BLaER1 treated with 17β-estradiol and CSF1 and Interleukin-3, amounts not matched to agents 10 nM and 100 nM (cell line): ENCODE results near the gene PCCB.
"Not testable (repeated sequence)": the region's sequence is repeated elsewhere in the genome, so short reads cannot be mapped to it uniquely, and the experiment has no call there.

Experiments used
- H3K27ac ChIP-seq, 11 experiments: shearing (Covaris generic); formaldehyde crosslinking; 2 replicates each; pipeline ENCODE4 v1.8.1; 2022
- H3K27me3 ChIP-seq, 11 experiments: shearing (Covaris generic); formaldehyde crosslinking; 2 replicates each; pipeline ENCODE4 v1.8.1; 2022
- H3K36me3 ChIP-seq, 11 experiments: shearing (Covaris generic); formaldehyde crosslinking; 2 replicates each; pipeline ENCODE4 v1.8.1; 2022
- H3K4me1 ChIP-seq, 10 experiments: shearing (Covaris generic); formaldehyde crosslinking; 2 replicates each; pipeline ENCODE4 v1.8.1; 2022
- H3K4me2 ChIP-seq, 11 experiments: shearing (Covaris generic); formaldehyde crosslinking; 2 replicates each; pipeline ENCODE4 v1.8.1; 2022
- H3K4me3 ChIP-seq, 10 experiments: shearing (Covaris generic); formaldehyde crosslinking; 2 replicates each; pipeline ENCODE4 v1.8.1; 2022
- H3K9ac ChIP-seq, 11 experiments: shearing (Covaris generic); formaldehyde crosslinking; 2 replicates each; pipeline ENCODE4 v1.8.1; 2022
- H3K9me3 ChIP-seq, 11 experiments: shearing (Covaris generic); formaldehyde crosslinking; replicated peaks in 1 of 11; 2 replicates each; pipeline ENCODE4 v1.8.1; 2022
- H4K20me1 ChIP-seq, 11 experiments: shearing (Covaris generic); formaldehyde crosslinking; 2 replicates each; pipeline ENCODE4 v1.8.1; 2022
- Cebpa-rat ChIP-seq, 11 experiments: shearing (Covaris generic); IDR thresholded peaks; 2 replicates each; pipeline ENCODE4 v1.8.1; 2022

The PCCB gene

DNA sequence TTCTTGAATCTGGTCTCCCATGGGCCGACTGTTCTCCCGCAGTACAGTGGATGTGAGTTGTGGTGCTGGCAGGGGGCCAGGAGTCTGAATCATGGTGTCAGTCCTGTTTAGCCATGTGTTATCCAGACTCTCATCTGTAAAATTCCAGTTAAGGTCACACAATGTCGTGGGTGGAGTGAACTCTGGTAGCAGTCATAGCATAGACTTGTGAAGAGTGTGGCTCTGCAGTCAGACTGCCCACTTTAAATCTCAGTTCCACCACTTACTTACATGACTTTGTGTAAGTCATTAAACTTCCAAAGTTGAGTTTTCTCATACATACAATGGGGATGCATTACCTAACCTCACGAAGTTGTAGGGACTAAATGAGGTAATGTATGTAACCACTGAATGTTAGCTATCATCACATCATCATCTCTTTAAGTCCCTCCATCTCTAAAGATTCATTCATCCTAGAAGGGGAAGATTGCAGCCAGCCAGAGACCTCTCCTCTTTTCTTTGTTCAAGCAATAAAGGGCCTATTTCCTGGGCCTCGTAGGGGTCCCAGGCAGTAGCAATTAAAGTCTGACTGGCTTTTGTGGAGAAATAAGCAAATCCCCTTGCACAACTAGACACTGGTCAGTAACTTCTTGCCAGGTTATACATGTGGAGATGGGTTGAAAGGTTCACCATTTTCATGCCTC, 93.9 kb downstream of the PCCB start:
- H3K4me1 ChIP-seq, result no peaks in the 10 kb centered on the region
- no peaks in the 10 kb centered on the region for H3K27me3 ChIP-seq
- H3K9ac ChIP-seq, result no peak overlapping the region
- no peak for TF ChIP-seq Cebpa-rat (IDR thresholded peaks at IDR 0.05)
- H3K27ac ChIP-seq, result no peak overlapping the region
- peaks cover 79 to 100% (median 97%) of the 10 kb centered on the region in 11 experiments for H3K36me3 ChIP-seq
- H3K4me3 ChIP-seq, result no peak overlapping the region
- H3K4me2 ChIP-seq, result no peak overlapping the region
- H3K9me3 ChIP-seq, result no peaks in the 10 kb centered on the region
- H4K20me1 ChIP-seq, result no peaks in the 10 kb centered on the region

DNA sequence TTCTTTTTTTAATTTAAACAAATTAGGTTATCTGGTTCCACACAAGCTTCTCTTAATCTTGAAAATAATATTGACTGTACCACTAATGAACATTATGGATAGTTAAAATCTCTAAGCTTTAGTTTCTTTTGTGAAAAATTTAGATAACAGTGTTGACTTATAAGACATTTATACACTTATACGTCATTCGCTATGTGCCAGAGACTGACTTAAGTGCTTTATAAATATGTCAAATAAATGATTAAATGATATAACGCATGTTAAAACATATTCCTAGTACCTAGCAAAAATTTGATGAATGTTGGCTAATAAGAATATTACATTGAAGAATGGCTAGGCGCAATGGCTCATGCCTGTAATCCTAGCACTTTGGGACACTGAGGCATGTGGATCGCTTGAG, 96.3 kb downstream of the PCCB start:
- Histone ChIP-seq H3K4me2 (no peak overlapping the region), H4K20me1 (0 out of 22 replicates have a peak, but pooled peaks cover 0 to 4% (median 0%) of the 10 kb centered on the region in 11 experiments), H3K9ac (no peak overlapping the region), H3K4me3 (no peak overlapping the region), H3K9me3 (no peaks in the 10 kb centered on the region), H3K4me1 (no peaks in the 10 kb centered on the region), H3K36me3 (peaks cover 73 to 100% (median 95%) of the 10 kb centered on the region in 11 experiments), H3K27ac (no peak overlapping the region), H3K27me3 (no peaks in the 10 kb centered on the region)
- no peak for TF ChIP-seq Cebpa-rat (IDR thresholded peaks at IDR 0.05)

DNA sequence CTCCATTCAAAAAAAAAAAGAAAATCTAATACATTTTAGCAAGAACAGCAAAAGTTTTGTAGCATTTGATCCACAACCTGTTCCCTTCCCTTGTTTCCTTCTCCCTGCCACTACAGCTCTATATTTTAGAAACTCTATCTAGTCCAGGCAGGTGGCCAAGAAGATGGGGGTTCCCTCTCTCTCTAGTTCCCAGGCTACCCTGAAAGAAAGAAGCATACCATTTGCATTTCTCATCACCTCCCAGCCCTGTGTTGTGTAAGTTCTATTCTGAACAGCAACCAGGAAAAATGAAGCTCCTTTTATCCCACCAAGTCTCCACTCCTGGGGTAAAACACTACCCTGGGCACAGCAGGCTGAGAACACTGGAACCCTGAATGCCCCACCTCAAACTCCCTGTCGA, 100.0 kb downstream of the PCCB start:
- Histone ChIP-seq H3K9ac (no peak overlapping the region), H3K4me3 (no peak overlapping the region), H3K36me3 (peaks cover 53 to 98% (median 83%) of the 10 kb centered on the region in 11 experiments), H3K4me1 (no peaks in the 10 kb centered on the region), H3K27ac (no peak overlapping the region), H4K20me1 (0 out of 22 replicates have a peak, but pooled peaks cover 0 to 4% (median 0%) of the 10 kb centered on the region in 11 experiments), H3K9me3 (no peaks in the 10 kb centered on the region), H3K4me2 (no peak overlapping the region), H3K27me3 (no peaks in the 10 kb centered on the region)
- TF ChIP-seq Cebpa-rat (IDR thresholded peaks at IDR 0.05), result no peak

DNA sequence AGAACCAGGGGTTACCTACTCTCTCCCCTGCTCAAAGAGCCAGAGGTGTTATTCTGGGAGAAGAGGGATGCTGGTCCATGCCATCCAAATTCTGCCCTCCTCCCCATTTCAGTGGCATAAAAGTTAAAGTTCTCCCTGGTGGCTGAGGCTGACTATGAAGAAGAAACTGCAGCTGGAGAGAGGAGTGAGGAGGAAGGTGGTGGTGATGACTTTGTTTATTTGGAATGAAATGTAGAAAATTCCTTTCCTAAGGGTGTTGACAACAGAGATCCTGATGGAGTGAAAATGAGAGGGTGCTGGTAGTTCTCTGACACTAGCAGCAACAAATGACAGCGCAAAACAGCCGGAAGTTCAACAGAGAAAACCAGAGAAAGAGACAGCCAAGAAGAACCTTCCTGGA, 100.4 kb downstream of the PCCB start:
- Histone ChIP-seq H3K9ac (no peak overlapping the region), H3K27ac (no peak overlapping the region), H3K4me1 (no peaks in the 10 kb centered on the region), H3K36me3 (peaks cover 54 to 98% (median 80%) of the 10 kb centered on the region in 11 experiments), H3K4me2 (no peak overlapping the region), H3K4me3 (no peak overlapping the region), H3K9me3 (no peaks in the 10 kb centered on the region), H4K20me1 (0 out of 22 replicates have a peak, but pooled peaks cover 0 to 4% (median 0%) of the 10 kb centered on the region in 11 experiments), H3K27me3 (no peaks in the 10 kb centered on the region)
- TF ChIP-seq Cebpa-rat (IDR thresholded peaks at IDR 0.05), result no peak

DNA sequence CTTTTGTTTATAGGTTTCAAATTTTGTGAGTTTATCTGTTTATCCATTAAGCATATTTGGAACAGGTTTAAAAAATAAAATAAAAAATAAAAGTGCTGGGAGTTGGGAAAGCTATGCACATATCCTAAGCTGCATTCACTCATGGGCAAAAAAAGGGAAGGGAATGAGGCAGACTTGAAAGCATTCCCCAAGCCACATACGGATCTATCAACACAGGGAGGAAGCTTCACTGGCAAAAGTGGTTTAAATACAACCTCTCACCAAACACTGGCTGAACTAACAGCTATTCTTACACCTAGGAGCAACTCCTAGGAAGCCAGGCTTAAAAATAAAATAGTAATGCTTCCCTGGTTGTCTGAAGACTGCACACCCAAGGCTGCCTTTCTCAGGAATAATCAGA, 101.2 kb downstream of the PCCB start:
- no peak overlapping the region for H3K4me2 ChIP-seq

DNA sequence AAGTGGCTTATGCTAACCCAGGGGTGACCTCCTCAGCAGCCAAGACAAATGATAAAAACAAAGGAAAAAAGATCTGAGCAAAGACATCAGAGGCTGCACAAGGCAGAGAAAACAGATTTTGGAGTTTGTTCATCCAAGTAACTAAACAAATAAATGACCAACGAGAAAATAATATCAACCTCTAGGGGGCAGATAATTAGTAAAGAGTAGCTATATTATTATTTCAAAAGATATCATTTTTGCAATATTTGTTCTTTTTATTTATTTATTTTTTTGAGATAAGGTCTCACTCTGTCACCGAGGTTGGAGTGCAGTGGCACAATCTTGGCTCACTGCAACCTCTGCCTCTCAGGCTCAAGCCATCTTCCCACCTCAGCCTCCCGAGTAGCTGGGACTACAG, 101.8 kb downstream of the PCCB start:
- Histone ChIP-seq H3K4me3 (no peak overlapping the region), H3K9me3 (peaks cover 0 to 11% (median 6%) of the 10 kb centered on the region in 11 experiments; a peak in 7 of 22 replicates), H3K4me1 (no peaks in the 10 kb centered on the region), H4K20me1 (0 out of 22 replicates have a peak, but pooled peaks cover 0 to 4% (median 0%) of the 10 kb centered on the region in 11 experiments), H3K9ac (no peak overlapping the region), H3K27me3 (no peaks in the 10 kb centered on the region), H3K27ac (no peak overlapping the region), H3K4me2 (no peak overlapping the region), H3K36me3 (peaks cover 58 to 98% (median 82%) of the 10 kb centered on the region in 11 experiments)
- TF ChIP-seq Cebpa-rat (IDR thresholded peaks at IDR 0.05), result no peak

More for the DNA sequence above, 101.2 kb downstream of the PCCB start:
- H3K9ac ChIP-seq, result no peak overlapping the region
- TF ChIP-seq Cebpa-rat (IDR thresholded peaks at IDR 0.05), result no peak
- H3K4me3 ChIP-seq, result no peak overlapping the region
- no peaks in the 10 kb centered on the region for H3K4me1 ChIP-seq
- H3K36me3 ChIP-seq, result peaks cover 57 to 98% (median 81%) of the 10 kb centered on the region in 11 experiments
- 0 out of 22 replicates have a peak, but pooled peaks cover 0 to 4% (median 0%) of the 10 kb centered on the region in 11 experiments for H4K20me1 ChIP-seq
- H3K27me3 ChIP-seq, result no peaks in the 10 kb centered on the region
- no peak overlapping the region for H3K27ac ChIP-seq
- H3K9me3 ChIP-seq, result peaks cover 0 to 7% (median 5%) of the 10 kb centered on the region in 11 experiments; a peak in 7 of 22 replicates

DNA sequence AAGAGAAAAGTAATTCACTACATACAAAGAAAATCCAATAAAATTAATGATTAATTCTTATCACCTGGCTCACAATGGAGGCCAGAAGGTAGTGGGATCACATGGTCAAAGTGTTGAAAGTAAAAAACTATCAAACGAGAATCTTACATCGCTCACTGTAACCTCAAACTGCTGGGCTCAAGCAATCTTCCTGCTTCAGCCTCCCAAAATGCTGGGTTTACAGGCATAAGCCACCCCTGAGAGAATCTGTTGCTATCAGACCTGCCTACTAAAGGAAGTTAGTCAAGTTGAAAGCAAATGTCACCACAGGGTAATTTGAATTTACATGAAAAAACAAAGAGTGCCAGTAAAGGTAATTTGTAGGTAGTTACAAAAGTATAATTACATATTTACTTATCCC, 103.3 kb downstream of the PCCB start:
- Histone ChIP-seq H3K4me1 (no peaks in the 10 kb centered on the region), H3K9ac (no peak overlapping the region), H3K36me3 (peaks cover 56 to 98% (median 78%) of the 10 kb centered on the region in 11 experiments), H3K27me3 (no peaks in the 10 kb centered on the region), H3K27ac (no peak overlapping the region), H3K4me3 (no peak overlapping the region), H4K20me1 (0 out of 22 replicates have a peak, but pooled peaks cover 0 to 4% (median 0%) of the 10 kb centered on the region in 11 experiments), H3K4me2 (no peak overlapping the region), H3K9me3 (peaks cover 0 to 11% (median 6%) of the 10 kb centered on the region in 11 experiments; a peak in 7 of 22 replicates)
- TF ChIP-seq Cebpa-rat (IDR thresholded peaks at IDR 0.05), result no peak

DNA sequence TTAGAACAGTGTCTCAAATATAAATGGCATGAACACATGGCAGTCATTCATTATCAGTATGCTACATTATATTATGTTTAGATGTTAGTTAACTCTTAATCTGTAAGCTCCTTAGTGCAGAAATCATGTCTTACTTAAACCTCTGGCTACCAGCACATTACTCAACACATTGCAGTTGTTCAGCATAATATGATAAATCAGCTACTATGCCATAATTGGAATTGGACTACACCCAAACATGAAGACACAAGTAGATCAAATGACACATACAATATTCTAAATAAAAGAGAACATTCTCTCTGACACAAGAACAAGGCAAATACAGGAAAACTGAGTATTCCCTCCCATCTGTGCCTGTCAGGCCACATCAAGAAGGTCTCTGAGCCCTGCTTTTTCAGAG, 116.1 kb downstream of the PCCB start:
- Histone ChIP-seq H3K4me2 (no peak overlapping the region), H3K27ac (no peak overlapping the region)
- TF ChIP-seq Cebpa-rat (IDR thresholded peaks at IDR 0.05), result no peak

DNA sequence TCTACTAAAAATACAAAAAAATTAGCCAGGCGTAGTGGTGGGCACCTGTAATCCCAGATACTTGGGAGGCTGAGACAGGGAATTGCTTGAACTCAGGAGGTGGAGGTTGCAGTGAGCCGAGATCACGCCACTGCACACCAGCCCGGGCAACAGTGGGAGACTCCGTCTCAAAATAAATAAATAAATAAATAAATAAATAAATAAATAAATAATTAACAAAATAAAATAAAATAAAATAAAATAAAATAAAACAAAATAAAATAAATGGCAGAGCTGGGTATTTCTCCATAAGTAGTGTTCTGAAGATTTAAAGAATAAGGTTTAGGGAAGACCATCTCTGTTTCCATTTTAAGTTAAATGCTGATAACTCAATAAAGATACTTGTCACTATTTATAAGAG, 125.7 kb downstream of the PCCB start:
- not testable (repeated sequence) for H3K27me3 ChIP-seq, H3K4me2 ChIP-seq, H4K20me1 ChIP-seq, H3K9ac ChIP-seq, H3K27ac ChIP-seq, H3K4me3 ChIP-seq, H3K4me1 ChIP-seq
- peaks cover 0 to 10% (median 4%) of the 10 kb centered on the region in 11 experiments; a peak in 8 of 22 replicates for H3K9me3 ChIP-seq
- H3K36me3 ChIP-seq, result peaks cover 28 to 61% (median 43%) of the 10 kb centered on the region in 11 experiments

More for the DNA sequence above, 116.1 kb downstream of the PCCB start:
- H3K4me1 ChIP-seq, result no peaks in the 10 kb centered on the region
- H3K27me3 ChIP-seq, result no peaks in the 10 kb centered on the region
- H4K20me1 ChIP-seq, result no peaks in the 10 kb centered on the region
- no peak overlapping the region for H3K9ac ChIP-seq
- peaks cover 40 to 78% (median 67%) of the 10 kb centered on the region in 11 experiments for H3K36me3 ChIP-seq
- H3K4me3 ChIP-seq, result no peak overlapping the region
- no peaks in the 10 kb centered on the region for H3K9me3 ChIP-seq
